Osteoblast (primary cell): ENCODE data around the gene GAS7. TPM values are rescaled to one million over a fixed set of nuclear protein-coding genes. Genes with fewer than 3 reads are reported as not detected.

Source experiments
- DNase-seq: peaks from one replicate; pipeline ENCODE4 v3.0.0; 2011; ENCODE audit warnings: low spot score, mixed read lengths; ENCODE audit not compliant: insufficient read length; ENCODE audit errors: missing footprints
- H2AFZ ChIP-seq: 2 replicates; pipeline ENCODE4 v1.6.0; 2011; ENCODE audit warnings: mild to moderate bottlenecking, low read length
- H3K27ac ChIP-seq: 2 replicates; pipeline ENCODE4 v1.5.1; 2011; ENCODE audit warnings: mild to moderate bottlenecking, low read depth, low read length, moderate library complexity
- H3K27me3 ChIP-seq: 2 replicates; pipeline ENCODE4 v1.6.0; 2012; ENCODE audit warnings: mild to moderate bottlenecking, control low read depth, inconsistent platforms, low read length, moderate library complexity; ENCODE audit not compliant: insufficient read depth
- H3K36me3 ChIP-seq: 2 replicates; pipeline ENCODE4 v1.5.1; 2011; ENCODE audit warnings: mild to moderate bottlenecking, low read length, control low read depth, moderate library complexity; ENCODE audit not compliant: insufficient read depth
- H3K4me1 ChIP-seq: 2 replicates; pipeline ENCODE4 v1.5.1; 2011; ENCODE audit warnings: mild to moderate bottlenecking, low read length, control low read depth, moderate library complexity; ENCODE audit not compliant: insufficient read depth
- H3K4me2 ChIP-seq: 2 replicates; pipeline ENCODE4 v1.6.0; 2011; ENCODE audit warnings: mild to moderate bottlenecking, low read length; ENCODE audit not compliant: insufficient read depth
- H3K4me3 ChIP-seq: fragments of 200-600 bp; sonication (generic); 3 replicates; pipeline ENCODE4 v1.5.1; 2012; ENCODE audit warnings: mild to moderate bottlenecking, low read length, inconsistent platforms; ENCODE audit not compliant: insufficient read depth
- H3K79me2 ChIP-seq: 2 replicates; pipeline ENCODE4 v1.6.0; 2012; ENCODE audit warnings: mild to moderate bottlenecking, low read length, control low read depth, inconsistent platforms; ENCODE audit not compliant: insufficient read depth
- H3K9me3 ChIP-seq: 2 replicates; pipeline ENCODE4 v1.5.1; 2011; ENCODE audit warnings: low read depth, low read length, control low read depth
- H4K20me1 ChIP-seq: 2 replicates; pipeline ENCODE4 v1.6.0; 2012; ENCODE audit warnings: mild to moderate bottlenecking, low read length, control low read depth; ENCODE audit not compliant: insufficient read depth
- total RNA-seq: library from RNA; depleted of rRNA; stranded (reverse); fragments of >200 nt; gene quantifications from 2 replicates; pipeline ENCODE4 v1.2.3, GENCODE V29; 2012
- TF ChIP-seq, protein P1 (sequence below): IDR thresholded peaks from 2 replicates; pipeline ENCODE4 v1.5.1; 2011; ENCODE audit warnings: mild to moderate bottlenecking, low read depth, low read length, moderate library complexity; ENCODE audit errors: extremely low read depth

Gene GAS7
- total RNA-seq, 1 donor = 3.6 TPM

DNA sequence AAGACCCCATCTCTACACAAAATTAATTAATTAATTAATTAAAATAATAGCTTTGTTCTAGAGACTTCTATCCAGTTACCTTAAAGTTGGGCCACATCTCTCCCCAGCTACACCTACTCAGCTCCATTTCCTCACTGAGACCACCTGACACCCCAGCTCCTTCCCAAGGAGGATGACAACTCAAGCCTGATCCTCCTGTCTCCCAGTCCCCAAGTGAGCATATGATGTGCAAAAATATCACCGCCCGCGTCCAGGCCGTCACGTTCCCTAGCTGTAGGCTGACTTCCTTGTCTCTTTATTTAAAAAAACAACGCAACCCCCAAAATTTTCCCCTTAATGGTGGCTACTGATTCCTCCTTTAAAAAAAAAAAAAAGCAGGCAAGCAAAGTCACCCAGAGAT is 173.2 kb downstream of the GAS7 start:
- DNase-seq = no peak
- Histone ChIP-seq H3K36me3 (no peaks in the 10 kb centered on the region), H3K27me3 (no peaks in the 10 kb centered on the region), H3K4me2 (no peak overlapping the region), H3K27ac (no peak overlapping the region), H4K20me1 (no peaks in the 10 kb centered on the region), H3K9me3 (no peaks in the 10 kb centered on the region), H2AFZ (no peak overlapping the region), H3K79me2 (no peaks in the 10 kb centered on the region), H3K4me3 (no peak overlapping the region), H3K4me1 (no peaks in the 10 kb centered on the region)
- TF ChIP-seq, protein P1, sequence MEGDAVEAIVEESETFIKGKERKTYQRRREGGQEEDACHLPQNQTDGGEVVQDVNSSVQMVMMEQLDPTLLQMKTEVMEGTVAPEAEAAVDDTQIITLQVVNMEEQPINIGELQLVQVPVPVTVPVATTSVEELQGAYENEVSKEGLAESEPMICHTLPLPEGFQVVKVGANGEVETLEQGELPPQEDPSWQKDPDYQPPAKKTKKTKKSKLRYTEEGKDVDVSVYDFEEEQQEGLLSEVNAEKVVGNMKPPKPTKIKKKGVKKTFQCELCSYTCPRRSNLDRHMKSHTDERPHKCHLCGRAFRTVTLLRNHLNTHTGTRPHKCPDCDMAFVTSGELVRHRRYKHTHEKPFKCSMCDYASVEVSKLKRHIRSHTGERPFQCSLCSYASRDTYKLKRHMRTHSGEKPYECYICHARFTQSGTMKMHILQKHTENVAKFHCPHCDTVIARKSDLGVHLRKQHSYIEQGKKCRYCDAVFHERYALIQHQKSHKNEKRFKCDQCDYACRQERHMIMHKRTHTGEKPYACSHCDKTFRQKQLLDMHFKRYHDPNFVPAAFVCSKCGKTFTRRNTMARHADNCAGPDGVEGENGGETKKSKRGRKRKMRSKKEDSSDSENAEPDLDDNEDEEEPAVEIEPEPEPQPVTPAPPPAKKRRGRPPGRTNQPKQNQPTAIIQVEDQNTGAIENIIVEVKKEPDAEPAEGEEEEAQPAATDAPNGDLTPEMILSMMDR = no peak

DNA sequence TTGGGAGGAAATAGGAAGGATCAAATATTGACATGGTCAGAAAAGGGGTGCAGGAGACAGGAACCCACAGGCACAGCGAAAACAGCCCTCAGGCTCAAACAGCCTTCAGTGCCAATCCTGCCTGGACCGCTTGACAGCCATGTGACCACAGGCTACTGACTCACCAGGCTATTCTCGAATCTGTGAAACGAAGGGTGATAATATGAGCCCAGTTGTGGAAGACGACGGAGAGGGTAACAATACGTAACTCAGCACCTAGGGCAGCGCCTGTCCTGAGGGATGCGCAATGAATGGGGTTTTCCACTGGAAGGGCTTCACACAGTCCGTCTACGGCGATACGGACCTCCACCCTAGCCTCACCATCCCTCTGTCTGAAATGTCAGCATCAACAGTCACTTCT is 176.0 kb downstream of the GAS7 start:
- H3K27me3 ChIP-seq = no peaks in the 10 kb centered on the region
- no peaks in the 10 kb centered on the region for H3K36me3 ChIP-seq
- H3K4me1 ChIP-seq = no peaks in the 10 kb centered on the region
- H3K4me3 ChIP-seq = no peak overlapping the region
- no peaks in the 10 kb centered on the region for H3K79me2 ChIP-seq
- no peaks in the 10 kb centered on the region for H4K20me1 ChIP-seq
- no peak for DNase-seq
- TF ChIP-seq, protein P1 = no peak
- no peak overlapping the region for H2AFZ ChIP-seq
- H3K27ac ChIP-seq = no peak overlapping the region
- H3K9me3 ChIP-seq = no peaks in the 10 kb centered on the region
- no peak overlapping the region for H3K4me2 ChIP-seq

DNA sequence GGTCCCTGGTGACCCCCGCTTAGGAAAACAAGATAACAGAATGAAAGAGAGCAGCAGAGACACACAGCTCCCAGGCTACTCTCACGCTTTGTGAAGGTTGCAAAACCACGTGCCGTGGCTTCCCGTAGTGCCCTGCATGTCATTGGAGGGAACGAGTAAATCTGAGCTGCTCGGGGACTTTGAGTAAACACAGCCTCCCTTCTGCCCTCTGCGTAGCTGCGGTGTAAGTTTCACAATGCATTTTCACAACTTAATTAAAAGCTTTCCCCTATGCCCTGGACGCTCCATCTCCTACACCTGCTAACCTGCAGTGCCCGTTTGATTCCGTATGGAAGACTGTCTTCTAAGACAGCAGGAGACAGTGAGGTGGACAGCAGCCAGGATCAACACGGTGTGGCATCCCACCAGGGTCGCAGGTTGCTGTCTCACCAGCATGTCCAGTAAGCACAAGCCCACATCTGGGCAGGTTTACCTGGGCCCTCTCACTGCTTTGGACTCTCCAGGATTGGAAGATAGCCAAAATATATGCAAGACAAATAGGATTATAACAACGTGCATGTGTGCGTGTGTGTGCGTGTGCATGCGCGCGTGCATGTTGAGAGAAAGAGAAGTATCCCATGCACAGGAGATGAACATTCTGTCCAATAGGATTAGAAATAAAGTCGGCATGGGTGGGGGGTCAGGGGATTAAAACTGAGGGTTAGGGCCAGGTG is 177.0 kb downstream of the GAS7 start:
- H4K20me1 ChIP-seq = no peaks in the 10 kb centered on the region
- H3K4me3 ChIP-seq = no peak overlapping the region
- no peaks in the 10 kb centered on the region for H3K4me1 ChIP-seq
- H3K79me2 ChIP-seq = no peaks in the 10 kb centered on the region
- TF ChIP-seq, protein P1 = no peak
- no peaks in the 10 kb centered on the region for H3K36me3 ChIP-seq
- no peak overlapping the region for H2AFZ ChIP-seq
- H3K4me2 ChIP-seq = no peak overlapping the region
- H3K27ac ChIP-seq = no peak overlapping the region
- no peak for DNase-seq
- no peaks in the 10 kb centered on the region for H3K9me3 ChIP-seq
- H3K27me3 ChIP-seq = no peaks in the 10 kb centered on the region

GRCh38 chr17:10019941-10020451 is 178.4 kb downstream of the GAS7 start:
- no peaks in the 10 kb centered on the region for H3K4me1 ChIP-seq
- no peaks in the 10 kb centered on the region for H3K36me3 ChIP-seq
- TF ChIP-seq, protein P1 = no peak
- H3K27ac ChIP-seq = no peak overlapping the region
- no peaks in the 10 kb centered on the region for H3K9me3 ChIP-seq
- H3K4me3 ChIP-seq = no peak overlapping the region
- H3K4me2 ChIP-seq = no peak overlapping the region
- no peaks in the 10 kb centered on the region for H3K27me3 ChIP-seq
- no peak for DNase-seq
- H3K79me2 ChIP-seq = no peaks in the 10 kb centered on the region
- no peaks in the 10 kb centered on the region for H4K20me1 ChIP-seq
- no peak overlapping the region for H2AFZ ChIP-seq
